GM23338 (cell line): ENCODE data around the gene BMAL1. TPM values are rescaled to one million over a fixed set of nuclear protein-coding genes. Genes with fewer than 3 reads are reported as not detected.

Source experiments
- ATAC-seq: fragments of 200-7000 bp; cut with Tn5 transposase; 3 replicates; pipeline ENCODE4 v1.9.1; 2020
- DNase-seq: peaks from one replicate; pipeline ENCODE4 v3.0.0-alpha.2; 2015; ENCODE audit warnings: low spot score
- H2AFZ ChIP-seq: fragments of 200-600 bp; sonication (generic); 2 replicates; pipeline ENCODE4 v1.8.0; 2016; ENCODE audit warnings: antibody characterized with exemption, mild to moderate bottlenecking, moderate library complexity
- H3F3A ChIP-seq: fragments of 200-600 bp; sonication (generic); replicated peaks from 2 replicates; pipeline ENCODE4 v1.8.0; 2017; ENCODE audit warnings: antibody characterized with exemption, mixed run types, low read depth
- H3K27ac ChIP-seq: fragments of 200-600 bp; sonication (generic); 2 replicates; pipeline ENCODE4 v1.6.1; 2016; ENCODE audit warnings: low read depth
- H3K27me3 ChIP-seq: fragments of 200-600 bp; sonication (generic); 2 replicates; pipeline ENCODE4 v1.8.0; 2016; ENCODE audit warnings: mild to moderate bottlenecking, mixed run types, moderate library complexity; ENCODE audit not compliant: insufficient read depth
- H3K36me3 ChIP-seq: fragments of 200-600 bp; sonication (generic); 2 replicates; pipeline ENCODE4 v1.8.0; 2016; ENCODE audit warnings: mild to moderate bottlenecking; ENCODE audit not compliant: insufficient read depth
- H3K4me1 ChIP-seq: fragments of 200-600 bp; sonication (generic); 2 replicates; pipeline ENCODE4 v1.8.0; 2016; ENCODE audit warnings: mild to moderate bottlenecking, moderate library complexity; ENCODE audit not compliant: insufficient read depth
- H3K4me2 ChIP-seq: fragments of 200-600 bp; sonication (generic); 2 replicates; pipeline ENCODE4 v1.7.1; 2017; ENCODE audit warnings: mixed run types
- H3K4me3 ChIP-seq: fragments of 200-600 bp; sonication (generic); 2 replicates; pipeline ENCODE4 v1.6.1; 2016; ENCODE audit warnings: mixed run types
- H3K79me2 ChIP-seq: fragments of 200-600 bp; sonication (generic); replicated peaks from 2 replicates; pipeline ENCODE4 v1.8.0; 2017; ENCODE audit warnings: mild to moderate bottlenecking; ENCODE audit not compliant: insufficient read depth
- H3K9me2 ChIP-seq: fragments of 200-600 bp; sonication (generic); 2 replicates; pipeline ENCODE4 v1.8.0; 2017; ENCODE audit not compliant: insufficient read depth
- H4K20me1 ChIP-seq: fragments of 200-600 bp; sonication (generic); replicated peaks from 2 replicates; pipeline ENCODE4 v1.8.0; 2017; ENCODE audit warnings: mild to moderate bottlenecking; ENCODE audit not compliant: insufficient read depth
- H3K27ac Mint-ChIP-seq: 2 replicates; pipeline ENCODE4 v1.8.0; 2020; ENCODE audit warnings: inconsistent platforms, mild to moderate bottlenecking, moderate library complexity, mixed read lengths
- H3K27me3 Mint-ChIP-seq: 3 replicates; pipeline ENCODE4 v1.8.0; 2022; ENCODE audit warnings: low read depth, mild to moderate bottlenecking, moderate library complexity, mixed read lengths, inconsistent platforms; ENCODE audit not compliant: insufficient read depth, poor library complexity
- H3K36me3 Mint-ChIP-seq: 3 replicates; pipeline ENCODE4 v1.8.0; 2021; ENCODE audit warnings: low read depth, mild to moderate bottlenecking, inconsistent platforms, moderate library complexity, mixed read lengths
- H3K4me1 Mint-ChIP-seq: 3 replicates; pipeline ENCODE4 v1.8.0; 2020; ENCODE audit warnings: mild to moderate bottlenecking, inconsistent platforms, mixed read lengths
- H3K4me3 Mint-ChIP-seq: 3 replicates; pipeline ENCODE4 v1.8.0; 2021; ENCODE audit warnings: moderate library complexity, mild to moderate bottlenecking, inconsistent platforms, mixed read lengths
- H3K9me3 Mint-ChIP-seq: 3 replicates; pipeline ENCODE4 v1.8.0; 2020; ENCODE audit warnings: moderate library complexity, mild to moderate bottlenecking, inconsistent platforms, mixed read lengths
- CREB1 ChIP-seq: fragments of 250-450 bp; sonication (Bioruptor Pico); IDR thresholded peaks from 2 replicates; pipeline ENCODE4 v1.5.0; 2020; ENCODE audit warnings: low read depth, mild to moderate bottlenecking, moderate library complexity
- CTCF ChIP-seq, 2 experiments: fragments of 200-600 bp in 1 of 2; sonication (generic) in 1 of 2; conservative IDR thresholded peaks; 2 replicates each; pipeline versions ENCODE4 v1.5.1 to v1.6.1; 2016 to 2017; ENCODE audit warnings: antibody characterized with exemption in 2 of 2, low read depth in 2 of 2, mild to moderate bottlenecking in 2 of 2, moderate library complexity in 1 of 2
- ETS1 ChIP-seq: IDR thresholded peaks from 2 replicates; pipeline ENCODE4 v1.6.1; 2016; ENCODE audit warnings: antibody characterized with exemption
- EZH2 ChIP-seq: fragments of 200-600 bp; sonication (generic); IDR thresholded peaks from one replicate; pipeline ENCODE4 v1.8.0; 2017; ENCODE audit warnings: antibody characterized with exemption, mild to moderate bottlenecking, low read depth; ENCODE audit not compliant: unreplicated experiment
- EZH2phosphoT487 ChIP-seq: fragments of 200-600 bp; sonication (generic); IDR thresholded peaks from one replicate; pipeline ENCODE4 v1.8.1; 2018; ENCODE audit warnings: antibody characterized with exemption; ENCODE audit not compliant: unreplicated experiment
- JUNB ChIP-seq: IDR thresholded peaks from one replicate; pipeline ENCODE4 v1.6.1; 2016; ENCODE audit warnings: antibody characterized with exemption; ENCODE audit not compliant: unreplicated experiment
- NANOG ChIP-seq: IDR thresholded peaks from 2 replicates; pipeline ENCODE4 v1.6.1; 2016; ENCODE audit warnings: antibody characterized with exemption, borderline replicate concordance
- POLR2AphosphoS5 ChIP-seq: IDR thresholded peaks from 2 replicates; pipeline ENCODE4 v1.6.1; 2016; ENCODE audit warnings: antibody characterized with exemption, low read depth
- REST ChIP-seq: IDR thresholded peaks from one replicate; pipeline ENCODE4 v1.6.1; 2018; ENCODE audit warnings: antibody characterized with exemption; ENCODE audit not compliant: unreplicated experiment
- STAT1 ChIP-seq: IDR thresholded peaks from one replicate; pipeline ENCODE4 v1.6.1; 2016; ENCODE audit warnings: antibody characterized with exemption; ENCODE audit not compliant: unreplicated experiment
- ZNF114 ChIP-seq: fragments of 250-450 bp; sonication (Bioruptor Pico); IDR thresholded peaks from 2 replicates; pipeline ENCODE4 v1.5.0; 2020; ENCODE audit warnings: mild to moderate bottlenecking, moderate library complexity
- ZNF331 ChIP-seq: fragments of 250-450 bp; sonication (Bioruptor Pico); IDR thresholded peaks from 2 replicates; pipeline ENCODE4 v1.5.0; 2020; ENCODE audit warnings: low read depth, mild to moderate bottlenecking, moderate library complexity
- ZNF462 ChIP-seq: fragments of 250-450 bp; sonication (Bioruptor Pico); IDR thresholded peaks from 2 replicates; pipeline ENCODE4 v1.5.0; 2020; ENCODE audit warnings: mild to moderate bottlenecking, moderate library complexity
- polyA plus RNA-seq: library from polyadenylated mRNA; unstranded; fragments of >200 nt; fragmentation: Nextera tagmentation; extraction: Ambion mirVana; gene quantifications from 2 replicates; pipeline ENCODE4 v1.2.1, GENCODE V29; 2016
- total RNA-seq: library from RNA; depleted of rRNA; stranded (reverse); fragments of >200 nt; shearing (Covaris generic); gene quantifications from 2 replicates; pipeline ENCODE4 v1.2.3, GENCODE V29; 2014

Gene BMAL1
- total and polyA plus RNA-seq, 2 experiments from 2014 or later = 5.1 to 7.2 TPM

- TF ChIP-seq ZNF462 (CRISPR knock-in tag) = no peak
- no peak for TF ChIP-seq ZNF331
- TF ChIP-seq ZNF114 (CRISPR knock-in tag) = no peak
- TF ChIP-seq EZH2phosphoT487 = no peak
- TF ChIP-seq STAT1 = no peak
- TF ChIP-seq EZH2 = no peak
- TF ChIP-seq NANOG = no peak
Measured at GRCh38 chr11:13297308-13297916, 19.8 kb downstream of the BMAL1 start (continued).

GRCh38 chr11:13297917-13298356 lies 20.3 kb downstream of the BMAL1 start:
- H3K9me2 ChIP-seq = 0 out of 2 replicates have a peak, but pooled peaks cover 2% of the 10 kb centered on the region
- H3K4me2 ChIP-seq = no peak overlapping the region
- ATAC-seq = no peak
- no peaks in the 10 kb centered on the region for H3K79me2 ChIP-seq
- H3K36me3 ChIP-seq = no peaks in the 10 kb centered on the region
- no peaks in the 10 kb centered on the region for H3K27me3 ChIP-seq
- Mint-ChIP-seq H3K36me3 (no peaks in the 10 kb centered on the region), H3K9me3 (no peaks in the 10 kb centered on the region), H3K4me3 (no peak overlapping the region), H3K4me1 (peaks cover 19% of the 10 kb centered on the region), H3K27me3 (peaks cover 3% of the 10 kb centered on the region), H3K27ac (no peak overlapping the region)
- H3K4me3 ChIP-seq = no peak overlapping the region
- H3K27ac ChIP-seq = no peak overlapping the region
- H3F3A ChIP-seq = no peaks in the 10 kb centered on the region
- no peaks in the 10 kb centered on the region for H4K20me1 ChIP-seq
- DNase-seq = no peak
- no peaks in the 10 kb centered on the region for H3K4me1 ChIP-seq
- no peak overlapping the region for H2AFZ ChIP-seq
- TF ChIP-seq CREB1 (CRISPR knock-in tag) (no peak), POLR2AphosphoS5 (no peak), EZH2 (no peak), EZH2phosphoT487 (no peak), CTCF (conservative IDR thresholded peaks at IDR 0.05; ENCODE audit: low read depth in 2 of 2) (no peak), NANOG (no peak), ZNF114 (CRISPR knock-in tag) (no peak), STAT1 (no peak), ETS1 (no peak), JUNB (no peak), REST (no peak)
